ENCODE data around the gene SETBP1. TPM values are rescaled to one million over a fixed set of nuclear protein-coding genes. Genes with fewer than 3 reads are reported as not detected.

Gene SETBP1
- total and polyA plus RNA-seq, 2 donors from 2014 or later: 2.7 to 71.7 TPM

DNA sequence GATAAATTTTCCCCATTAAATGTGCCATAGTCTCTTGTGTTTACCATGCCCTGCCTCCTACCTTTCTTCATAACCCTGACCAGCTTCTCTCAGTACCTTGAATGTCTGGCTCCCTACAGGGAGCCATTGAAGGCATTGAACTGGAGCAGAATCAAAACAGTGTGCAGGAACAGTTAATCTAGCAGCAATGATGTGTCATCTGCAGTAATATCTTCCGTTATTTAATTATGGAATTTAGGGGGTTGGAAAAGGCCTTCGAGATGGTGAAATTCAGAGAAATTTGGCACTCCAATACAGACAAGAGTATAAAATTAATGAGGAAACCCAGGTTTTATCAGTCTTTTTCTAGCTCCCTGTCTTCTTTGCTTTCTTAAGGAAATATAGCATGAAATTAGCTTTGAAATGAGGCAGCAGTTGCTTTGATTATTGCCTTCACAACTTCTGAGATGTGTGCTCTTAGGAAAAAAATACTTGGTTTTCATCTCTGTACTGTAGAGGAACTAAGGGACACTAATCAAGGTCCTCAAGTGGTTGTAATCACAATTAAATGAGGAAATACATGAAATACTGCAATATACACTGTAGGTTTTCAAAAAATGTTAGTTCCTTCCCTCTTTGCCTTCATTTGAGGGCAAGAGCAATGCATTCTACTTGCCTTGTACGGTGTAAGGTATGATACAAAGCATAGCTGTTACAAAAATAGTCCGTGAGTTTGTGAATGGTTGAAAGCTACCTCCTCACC lies 369.1 kb downstream of the SETBP1 start:
- TF ChIP-seq, protein P1, sequence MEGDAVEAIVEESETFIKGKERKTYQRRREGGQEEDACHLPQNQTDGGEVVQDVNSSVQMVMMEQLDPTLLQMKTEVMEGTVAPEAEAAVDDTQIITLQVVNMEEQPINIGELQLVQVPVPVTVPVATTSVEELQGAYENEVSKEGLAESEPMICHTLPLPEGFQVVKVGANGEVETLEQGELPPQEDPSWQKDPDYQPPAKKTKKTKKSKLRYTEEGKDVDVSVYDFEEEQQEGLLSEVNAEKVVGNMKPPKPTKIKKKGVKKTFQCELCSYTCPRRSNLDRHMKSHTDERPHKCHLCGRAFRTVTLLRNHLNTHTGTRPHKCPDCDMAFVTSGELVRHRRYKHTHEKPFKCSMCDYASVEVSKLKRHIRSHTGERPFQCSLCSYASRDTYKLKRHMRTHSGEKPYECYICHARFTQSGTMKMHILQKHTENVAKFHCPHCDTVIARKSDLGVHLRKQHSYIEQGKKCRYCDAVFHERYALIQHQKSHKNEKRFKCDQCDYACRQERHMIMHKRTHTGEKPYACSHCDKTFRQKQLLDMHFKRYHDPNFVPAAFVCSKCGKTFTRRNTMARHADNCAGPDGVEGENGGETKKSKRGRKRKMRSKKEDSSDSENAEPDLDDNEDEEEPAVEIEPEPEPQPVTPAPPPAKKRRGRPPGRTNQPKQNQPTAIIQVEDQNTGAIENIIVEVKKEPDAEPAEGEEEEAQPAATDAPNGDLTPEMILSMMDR (IDR thresholded peaks at IDR 0.05; ENCODE audit: borderline replicate concordance, extremely low read depth, insufficient read depth): no peak
- intact Hi-C loops (cut with DNase I): no loop called here
- no peaks in the 10 kb centered on the region for H3K36me3 ChIP-seq (ENCODE audit: control insufficient read depth in 2 of 3, insufficient read depth in 3 of 3, low read length in 3 of 3)
- H3K9me3 ChIP-seq (ENCODE audit: control insufficient read depth in 2 of 3, insufficient read depth in 1 of 3, low read length in 3 of 3): no peaks in the 10 kb centered on the region
- H3K4me1 ChIP-seq (ENCODE audit: control insufficient read depth in 2 of 3, insufficient read depth in 2 of 3, low read depth in 1 of 3, low read length in 3 of 3): peaks cover 0 to 5% (median 0%) of the 10 kb centered on the region in 3 donors
- no peak overlapping the region for H3K4me3 ChIP-seq (ENCODE audit: low read length in 3 of 3)
- H3K27ac ChIP-seq (ENCODE audit: low read depth in 2 of 2, low read length in 2 of 2): peak overlapping the region in 1 of 2 donors; percentile 45
- no peaks in the 10 kb centered on the region for H3K27me3 ChIP-seq (ENCODE audit: control insufficient read depth, insufficient read depth, low read length)
- no peak overlapping the region for H3K9ac ChIP-seq (ENCODE audit: low read length in 3 of 3)
- DNase-seq (no peak), FAIRE-seq (no peak)

DNA sequence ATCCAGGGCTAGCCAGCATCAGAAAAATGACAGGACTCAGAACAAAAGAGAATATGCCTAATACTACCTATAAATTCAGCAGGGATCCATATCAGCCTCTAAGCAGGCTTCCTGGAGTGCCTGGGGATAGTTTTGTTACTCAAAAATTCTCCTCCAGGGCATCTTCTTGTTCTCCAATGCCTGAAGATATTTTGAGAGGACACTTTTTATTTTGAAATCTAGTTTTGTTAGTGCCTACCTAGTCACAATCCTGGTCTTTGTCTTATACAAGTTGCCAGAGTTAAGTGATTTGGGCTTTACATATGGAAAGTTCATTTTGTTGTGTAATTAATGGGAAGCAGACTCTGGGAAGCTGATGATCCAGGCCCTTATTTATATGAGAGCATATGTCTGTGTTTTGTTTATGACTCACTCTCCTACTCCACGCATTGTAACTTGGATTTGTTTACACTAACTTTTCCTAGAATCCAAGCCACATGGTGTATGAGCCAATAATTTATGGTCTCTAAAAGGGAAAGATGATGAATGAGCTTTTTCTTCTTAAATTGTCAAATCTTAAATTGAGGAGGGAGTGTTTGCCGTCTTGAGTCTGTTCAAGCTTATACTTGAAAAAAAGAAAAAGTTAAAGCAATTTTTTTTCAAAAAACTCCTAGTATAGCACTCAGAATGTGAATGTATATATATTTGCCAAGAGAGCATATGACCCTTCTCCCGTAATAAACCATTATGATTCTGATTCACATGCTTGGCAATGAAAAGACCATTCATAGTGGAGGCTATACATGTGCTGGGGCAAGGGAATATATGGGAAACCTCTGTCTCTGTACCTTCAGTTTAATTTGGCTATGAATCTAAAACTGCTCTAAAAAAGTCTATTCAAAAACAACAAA lies 370.3 kb downstream of the SETBP1 start:
- peak in 2 of 5 donors; percentile 67 to 85 for DNase-seq
- Histone ChIP-seq H3K27me3 (ENCODE audit: control insufficient read depth, insufficient read depth, low read length) (no peaks in the 10 kb centered on the region), H3K27ac (ENCODE audit: low read depth in 2 of 2, low read length in 2 of 2) (peak overlapping the region in 1 of 2 donors; percentile 45), H3K4me1 (ENCODE audit: control insufficient read depth in 2 of 3, insufficient read depth in 2 of 3, low read depth in 1 of 3, low read length in 3 of 3) (peaks cover 0 to 3% (median 0%) of the 10 kb centered on the region in 3 donors), H3K9me3 (ENCODE audit: control insufficient read depth in 2 of 3, insufficient read depth in 1 of 3, low read length in 3 of 3) (no peaks in the 10 kb centered on the region), H3K36me3 (ENCODE audit: control insufficient read depth in 2 of 3, insufficient read depth in 3 of 3, low read length in 3 of 3) (no peaks in the 10 kb centered on the region), H3K4me3 (ENCODE audit: low read length in 3 of 3) (no peak overlapping the region), H3K9ac (ENCODE audit: low read length in 3 of 3) (no peak overlapping the region)
- FAIRE-seq: no peak
- TF ChIP-seq, protein P1 (IDR thresholded peaks at IDR 0.05; ENCODE audit: borderline replicate concordance, extremely low read depth, insufficient read depth): no peak
- intact Hi-C loops (cut with DNase I): no loop called here

DNA sequence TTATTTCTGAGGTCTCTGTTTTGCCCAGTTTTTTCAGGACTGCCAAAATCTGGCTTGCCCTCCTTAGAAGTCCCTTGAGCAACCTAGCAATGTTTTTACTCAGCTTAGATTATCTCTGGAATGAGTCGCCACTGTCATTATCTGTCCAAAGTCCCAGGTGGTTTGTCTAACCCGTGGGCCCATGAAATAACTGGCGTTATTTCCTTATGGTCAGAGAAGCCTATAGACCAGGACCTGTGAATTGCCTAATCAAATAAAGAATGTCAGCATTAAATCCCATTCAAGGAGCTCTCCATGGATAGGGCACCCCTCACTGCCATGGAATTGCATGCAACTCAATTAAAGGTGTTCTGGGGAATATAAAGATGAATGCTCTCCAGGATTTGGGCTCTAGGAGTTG lies 373.9 kb downstream of the SETBP1 start:
- Histone ChIP-seq H3K9me3 (ENCODE audit: control insufficient read depth in 2 of 3, insufficient read depth in 1 of 3, low read length in 3 of 3) (no peaks in the 10 kb centered on the region), H3K36me3 (ENCODE audit: control insufficient read depth in 2 of 3, insufficient read depth in 3 of 3, low read length in 3 of 3) (no peaks in the 10 kb centered on the region), H3K9ac (ENCODE audit: low read length in 3 of 3) (no peak overlapping the region), H3K27ac (ENCODE audit: low read depth in 2 of 2, low read length in 2 of 2) (no peak overlapping the region), H3K4me3 (ENCODE audit: low read length in 3 of 3) (no peak overlapping the region), H3K4me1 (ENCODE audit: control insufficient read depth in 2 of 3, insufficient read depth in 2 of 3, low read depth in 1 of 3, low read length in 3 of 3) (no peaks in the 10 kb centered on the region), H3K27me3 (ENCODE audit: control insufficient read depth, insufficient read depth, low read length) (no peaks in the 10 kb centered on the region)
- FAIRE-seq: no peak
- TF ChIP-seq, protein P1 (IDR thresholded peaks at IDR 0.05; ENCODE audit: borderline replicate concordance, extremely low read depth, insufficient read depth): no peak
- intact Hi-C loops (cut with DNase I): no loop called here
- no peak for DNase-seq

All from kidney (tissue), 14 donors.